Measurements from ENCODE around the gene OR4E2. TPM values are rescaled to one million over a fixed set of nuclear protein-coding genes. Genes with fewer than 3 reads are reported as not detected.

The OR4E2 gene
- total RNA-seq, 1 experiment from 2014 or later, result not detected

DNA sequence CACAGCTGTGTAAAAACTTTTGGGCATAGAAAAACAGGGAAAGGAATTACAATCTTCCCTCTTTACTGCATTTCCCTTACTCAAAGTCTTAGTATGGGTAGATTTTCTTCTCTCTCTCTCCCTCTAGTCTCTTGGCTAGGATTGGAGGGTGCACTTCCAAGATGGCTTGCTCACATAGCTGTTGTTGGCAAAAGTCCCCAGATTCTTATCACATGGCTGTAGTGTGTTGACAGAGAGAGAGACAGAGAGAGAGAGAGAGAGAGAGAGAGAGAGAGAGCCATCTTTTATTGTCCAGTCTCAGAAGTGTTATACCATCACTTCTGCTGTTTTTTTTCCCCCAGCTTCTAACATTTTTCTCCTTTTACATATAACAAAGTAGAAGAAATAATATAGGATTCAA is 6.3 kb upstream of the OR4E2 start:
- H3K79me2 ChIP-seq (ENCODE audit: insufficient read depth, low read length), result no peaks in the 10 kb centered on the region
- H3K9me3 ChIP-seq (ENCODE audit: control insufficient read depth, low read depth, low read length), result no peaks in the 10 kb centered on the region
- H3T11ph ChIP-seq (ENCODE audit: low read length), result no peak overlapping the region
- H2AFZ ChIP-seq (ENCODE audit: low read length), result no peak overlapping the region
- peaks cover 7% of the 10 kb centered on the region; the same call in 1 of the 2 replicates for H3K4me1 ChIP-seq (ENCODE audit: insufficient read depth, low read length)
- H3K27ac Mint-ChIP-seq, result no peak overlapping the region
- H3K4ac ChIP-seq (ENCODE audit: low read depth, low read length), result no peak overlapping the region
- H3K18ac ChIP-seq (ENCODE audit: insufficient read length, low read depth, low read length), result no peak overlapping the region
- H3K9ac ChIP-seq (ENCODE audit: extremely low read depth, insufficient read length, low read length), result no peak overlapping the region
- H2BK5ac ChIP-seq (ENCODE audit: insufficient read length, low read length), result no peak overlapping the region
- no peak overlapping the region for H3K14ac ChIP-seq (ENCODE audit: insufficient read depth, low read length)
- H3K79me1 ChIP-seq (ENCODE audit: insufficient read depth, low read depth, low read length, poor library complexity, severe bottlenecking), result no peaks in the 10 kb centered on the region
- H2BK15ac ChIP-seq (ENCODE audit: low read depth, low read length), result no peak overlapping the region
- H3K4me1 Mint-ChIP-seq, result peaks cover 14 to 15% of the 10 kb centered on the region in 2 experiments
- no peak for DNase-seq
- no peaks in the 10 kb centered on the region for H3K36me3 Mint-ChIP-seq (ENCODE audit: insufficient read depth in 1 of 3, low read depth in 3 of 3)
- no peaks in the 10 kb centered on the region for H3K23me2 ChIP-seq (ENCODE audit: insufficient read length, low read depth, low read length, poor library complexity, severe bottlenecking)
- H3K9me3 Mint-ChIP-seq, result no peaks in the 10 kb centered on the region
- no peak overlapping the region for H3K4me2 ChIP-seq (ENCODE audit: insufficient read depth, insufficient read length, low read length)
- H2BK20ac ChIP-seq (ENCODE audit: low read depth, low read length, poor library complexity, severe bottlenecking), result no peak overlapping the region
- no peak overlapping the region for H2AK5ac ChIP-seq (ENCODE audit: insufficient read length, low read length)
- no peak overlapping the region for H4K8ac ChIP-seq (replicated peaks; ENCODE audit: insufficient read length, low read depth, low read length)
- no peaks in the 10 kb centered on the region for H3K27me3 ChIP-seq (ENCODE audit: insufficient read depth, low read length)
- no peak overlapping the region for H3K4me3 Mint-ChIP-seq
- H4K91ac ChIP-seq (ENCODE audit: insufficient read length, low read depth, low read length), result no peak overlapping the region
- no peak overlapping the region for H3K27ac ChIP-seq (ENCODE audit: insufficient read length, low read depth, low read length)
- no peak overlapping the region for H4K5ac ChIP-seq (ENCODE audit: insufficient read length, low read depth, low read length)
- no peak overlapping the region for H3K56ac ChIP-seq (ENCODE audit: insufficient read length, low read depth, low read length)
- H2BK12ac ChIP-seq (ENCODE audit: insufficient read length, low read depth, low read length), result no peak overlapping the region
- no peaks in the 10 kb centered on the region for H4K20me1 ChIP-seq (ENCODE audit: control insufficient read depth, insufficient read depth, insufficient read length)
- H3K27me3 Mint-ChIP-seq (ENCODE audit: low read depth), result no peaks in the 10 kb centered on the region; the same call in 1 of the 2 replicates
- H3K23ac ChIP-seq (ENCODE audit: insufficient read length, low read depth, low read length), result no peak overlapping the region
- TF ChIP-seq, protein P1, sequence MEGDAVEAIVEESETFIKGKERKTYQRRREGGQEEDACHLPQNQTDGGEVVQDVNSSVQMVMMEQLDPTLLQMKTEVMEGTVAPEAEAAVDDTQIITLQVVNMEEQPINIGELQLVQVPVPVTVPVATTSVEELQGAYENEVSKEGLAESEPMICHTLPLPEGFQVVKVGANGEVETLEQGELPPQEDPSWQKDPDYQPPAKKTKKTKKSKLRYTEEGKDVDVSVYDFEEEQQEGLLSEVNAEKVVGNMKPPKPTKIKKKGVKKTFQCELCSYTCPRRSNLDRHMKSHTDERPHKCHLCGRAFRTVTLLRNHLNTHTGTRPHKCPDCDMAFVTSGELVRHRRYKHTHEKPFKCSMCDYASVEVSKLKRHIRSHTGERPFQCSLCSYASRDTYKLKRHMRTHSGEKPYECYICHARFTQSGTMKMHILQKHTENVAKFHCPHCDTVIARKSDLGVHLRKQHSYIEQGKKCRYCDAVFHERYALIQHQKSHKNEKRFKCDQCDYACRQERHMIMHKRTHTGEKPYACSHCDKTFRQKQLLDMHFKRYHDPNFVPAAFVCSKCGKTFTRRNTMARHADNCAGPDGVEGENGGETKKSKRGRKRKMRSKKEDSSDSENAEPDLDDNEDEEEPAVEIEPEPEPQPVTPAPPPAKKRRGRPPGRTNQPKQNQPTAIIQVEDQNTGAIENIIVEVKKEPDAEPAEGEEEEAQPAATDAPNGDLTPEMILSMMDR (conservative IDR thresholded peaks at IDR 0.05), result no peak
- no peak overlapping the region for H2BK120ac ChIP-seq (ENCODE audit: low read depth, low read length, poor library complexity, severe bottlenecking)
